Skeletal muscle tissue (tissue), 4 donors: ENCODE measurements around the gene AKR1C1. TPM values are rescaled to one million over a fixed set of nuclear protein-coding genes. Genes with fewer than 3 reads are reported as not detected.
"Not testable (repeated sequence)": the region's sequence is repeated elsewhere in the genome, so short reads cannot be mapped to it uniquely, and the experiment has no call there.

Experiments
- H3K27ac ChIP-seq: one replicate; pipeline ENCODE4 v1.7.0; 2013; ENCODE audit warnings: mild to moderate bottlenecking, low read depth, low read length, inconsistent platforms
- H3K27me3 ChIP-seq, 3 donors: one replicate each; pipeline ENCODE4 v1.7.0; 2013; ENCODE audit warnings: low read length in 3 of 3; ENCODE audit not compliant: control insufficient read depth in 3 of 3, insufficient read depth in 3 of 3
- H3K36me3 ChIP-seq, 3 donors: one replicate each; pipeline ENCODE4 v1.7.0; 2013; ENCODE audit warnings: low read length in 3 of 3; ENCODE audit not compliant: control insufficient read depth in 3 of 3, insufficient read depth in 3 of 3
- H3K4me1 ChIP-seq, 3 donors: one replicate each; pipeline ENCODE4 v1.7.0; 2013; ENCODE audit warnings: low read length in 3 of 3, mild to moderate bottlenecking in 3 of 3; ENCODE audit not compliant: control insufficient read depth in 3 of 3, insufficient read depth in 3 of 3
- H3K4me3 ChIP-seq, 3 donors: one replicate each; pipeline ENCODE4 v1.7.0; 2013; ENCODE audit warnings: low read length in 3 of 3
- H3K9ac ChIP-seq, 3 donors: one replicate each; pipeline ENCODE4 v1.7.0; 2013; ENCODE audit warnings: low read length in 3 of 3, mild to moderate bottlenecking in 3 of 3, moderate library complexity in 2 of 3, low read depth in 1 of 3
- H3K9me3 ChIP-seq, 3 donors: one replicate each; pipeline ENCODE4 v1.7.0; 2013; ENCODE audit warnings: low read length in 3 of 3; ENCODE audit not compliant: control insufficient read depth in 3 of 3
- total RNA-seq: library from RNA; depleted of rRNA; stranded (reverse); fragments of >200 nt; gene quantifications from one replicate; pipeline ENCODE4 v1.2.3, GENCODE V29; 2014
- donor health status: Osteomylitis.

AKR1C1 gene
- total RNA-seq, 1 donor from 2014 or later, result 9.9 TPM

GRCh38 chr10:4994260-4994659 is 31.0 kb downstream of the AKR1C1 start:
- H3K9me3 ChIP-seq, H3K9ac ChIP-seq, H3K27me3 ChIP-seq, H3K4me1 ChIP-seq, H3K4me3 ChIP-seq, H3K27ac ChIP-seq: not testable (repeated sequence)
- peaks cover 7 to 15% (median 7%) of the 10 kb centered on the region in 3 donors for H3K36me3 ChIP-seq

- no peak overlapping the region for H3K9ac ChIP-seq
- H3K36me3 ChIP-seq, result peaks cover 5 to 10% (median 5%) of the 10 kb centered on the region in 3 donors
- H3K9me3 ChIP-seq, result no peaks in the 10 kb centered on the region
- no peak overlapping the region for H3K4me3 ChIP-seq
- H3K27me3 ChIP-seq, result no peaks in the 10 kb centered on the region
- H3K27ac ChIP-seq, result no peak overlapping the region
- peaks cover 0 to 8% (median 0%) of the 10 kb centered on the region in 3 donors for H3K4me1 ChIP-seq
Observed at GRCh38 chr10:4998671-4999070, 35.5 kb downstream of the AKR1C1 start.

GRCh38 chr10:5002013-5002727 is 39.0 kb downstream of the AKR1C1 start:
- Histone ChIP-seq H3K36me3 (peaks cover 5 to 10% (median 5%) of the 10 kb centered on the region in 3 donors), H3K27me3 (no peaks in the 10 kb centered on the region), H3K4me1 (peaks cover 0 to 8% (median 0%) of the 10 kb centered on the region in 3 donors), H3K9me3 (no peaks in the 10 kb centered on the region), H3K9ac (peak overlapping the region in 2 of 3 donors; percentile 3 to 58), H3K4me3 (peak overlapping the region; percentile 0 to 42 (median 41)), H3K27ac (no peak overlapping the region)

- H3K4me3 ChIP-seq, result peak within 1 kb of the TSS; percentile 44 to 58 (median 52)
- not testable (repeated sequence) for H3K27me3 ChIP-seq, H3K9me3 ChIP-seq, H3K36me3 ChIP-seq, H3K4me1 ChIP-seq, H3K27ac ChIP-seq
- H3K9ac ChIP-seq, result peak within 1 kb of the TSS; percentile 45 to 58 (median 51)
Observed at GRCh38 chr10:5003127-5004029, 40.2 kb downstream of the AKR1C1 start, which contains the start of gene AKR1C2. TSS of gene AKR1C2 (minus strand) at chr10:5003857. CDS start at chr10:5003835, 22 bp downstream.

GRCh38 chr10:5004030-5004385 is 40.8 kb downstream of the AKR1C1 start:
- H3K9ac ChIP-seq, H3K9me3 ChIP-seq, H3K36me3 ChIP-seq, H3K4me3 ChIP-seq, H3K4me1 ChIP-seq, H3K27me3 ChIP-seq, H3K27ac ChIP-seq: not testable (repeated sequence)

- H3K9me3 ChIP-seq, H3K27me3 ChIP-seq, H3K4me3 ChIP-seq, H3K36me3 ChIP-seq, H3K4me1 ChIP-seq, H3K27ac ChIP-seq, H3K9ac ChIP-seq: not testable (repeated sequence)
Observed at GRCh38 chr10:5004501-5004900, 41.3 kb downstream of the AKR1C1 start.

GRCh38 chr10:5008857-5009548 is 45.8 kb downstream of the AKR1C1 start:
- H3K27ac ChIP-seq, H3K9me3 ChIP-seq, H3K4me1 ChIP-seq, H3K27me3 ChIP-seq, H3K36me3 ChIP-seq, H3K4me3 ChIP-seq, H3K9ac ChIP-seq: not testable (repeated sequence)

GRCh38 chr10:5010043-5010442 is 46.8 kb downstream of the AKR1C1 start:
- H3K27me3 ChIP-seq, H3K36me3 ChIP-seq, H3K4me1 ChIP-seq, H3K4me3 ChIP-seq, H3K27ac ChIP-seq, H3K9me3 ChIP-seq, H3K9ac ChIP-seq: not testable (repeated sequence)

GRCh38 chr10:5011392-5011791 is 48.2 kb downstream of the AKR1C1 start:
- H3K27ac ChIP-seq, H3K4me3 ChIP-seq, H3K36me3 ChIP-seq, H3K9me3 ChIP-seq, H3K27me3 ChIP-seq, H3K9ac ChIP-seq, H3K4me1 ChIP-seq: not testable (repeated sequence)

- H3K27ac ChIP-seq, result no peak overlapping the region
- no peaks in the 10 kb centered on the region for H3K36me3 ChIP-seq
- H3K27me3 ChIP-seq, result no peaks in the 10 kb centered on the region
- H3K9me3 ChIP-seq, result no peaks in the 10 kb centered on the region
- H3K4me1 ChIP-seq, result peaks cover 0 to 7% (median 0%) of the 10 kb centered on the region in 3 donors
- H3K9ac ChIP-seq, result no peak overlapping the region
- no peak overlapping the region for H3K4me3 ChIP-seq
Observed at GRCh38 chr10:5012595-5012994, 49.4 kb downstream of the AKR1C1 start.
